ENCODE measurements around the gene ZNF8. TPM values are rescaled to one million over a fixed set of nuclear protein-coding genes. Genes with fewer than 3 reads are reported as not detected.

ZNF8 gene
- total RNA-seq, 1 experiment from 2014 or later = 8.4 TPM

- Mint-ChIP-seq H3K4me1 (ENCODE audit: low read depth, unreplicated experiment) (no peaks in the 10 kb centered on the region), H3K27me3 (ENCODE audit: insufficient read depth, unreplicated experiment) (no peaks in the 10 kb centered on the region), H3K9me3 (ENCODE audit: unreplicated experiment) (peaks cover 38% of the 10 kb centered on the region), H3K36me3 (ENCODE audit: insufficient read depth, unreplicated experiment) (peaks cover 100% of the 10 kb centered on the region), H3K27ac (ENCODE audit: unreplicated experiment) (no peak overlapping the region), H3K4me3 (ENCODE audit: unreplicated experiment) (no peak overlapping the region)
- intact Hi-C loops (cut with micrococcal nuclease; ENCODE audit: unreplicated experiment) = no loop called here
- no peak overlapping the region for H3K4me3 ChIP-seq (ENCODE audit: low read depth, low read length)
- H3K36me3 ChIP-seq (ENCODE audit: control insufficient read depth, insufficient read depth, low read length) = peaks cover 33% of the 10 kb centered on the region
- DNase-seq = no peak
- H3K9me3 ChIP-seq = peaks cover 19% of the 10 kb centered on the region
- no peaks in the 10 kb centered on the region for H3K27me3 ChIP-seq (replicated peaks; ENCODE audit: control insufficient read depth, insufficient read depth, low read length)
- ChIA-PET POLR2A (no interaction called here), CTCF (no interaction called here)
- no TSS peak for BruUV-seq (replicated peaks)
- no peaks in the 10 kb centered on the region for H3K4me1 ChIP-seq
- no peak for TF ChIP-seq CTCF (IDR thresholded peaks at IDR 0.05; ENCODE audit: insufficient read depth in 1 of 2, low read depth in 1 of 2, low read length in 1 of 2, severe bottlenecking in 1 of 2, unreplicated experiment in 1 of 2)
Measured at GRCh38 chr19:58291943-58292342, 13.2 kb downstream of the ZNF8 start.

GRCh38 chr19:58294743-58295374 is 16.1 kb downstream of the ZNF8 start:
- intact Hi-C loops (cut with micrococcal nuclease; ENCODE audit: unreplicated experiment) = no loop called here
- no peak for DNase-seq
- no peak overlapping the region for H3K27ac Mint-ChIP-seq (ENCODE audit: unreplicated experiment)
- H3K9me3 ChIP-seq = peaks cover 19% of the 10 kb centered on the region
- no peak overlapping the region for H3K4me3 Mint-ChIP-seq (ENCODE audit: unreplicated experiment)
- no peaks in the 10 kb centered on the region for H3K27me3 ChIP-seq (replicated peaks; ENCODE audit: control insufficient read depth, insufficient read depth, low read length)
- H3K4me1 Mint-ChIP-seq (ENCODE audit: low read depth, unreplicated experiment) = no peaks in the 10 kb centered on the region
- H3K9me3 Mint-ChIP-seq (ENCODE audit: unreplicated experiment) = peaks cover 38% of the 10 kb centered on the region
- no peak overlapping the region for H3K4me3 ChIP-seq (ENCODE audit: low read depth, low read length)
- no TSS peak for BruUV-seq (replicated peaks)
- H3K36me3 Mint-ChIP-seq (ENCODE audit: insufficient read depth, unreplicated experiment) = peaks cover 92% of the 10 kb centered on the region
- H3K36me3 ChIP-seq (ENCODE audit: control insufficient read depth, insufficient read depth, low read length) = peaks cover 24% of the 10 kb centered on the region
- ChIA-PET POLR2A (no interaction called here), CTCF (no interaction called here)
- TF ChIP-seq CTCF (IDR thresholded peaks at IDR 0.05; ENCODE audit: insufficient read depth in 1 of 2, low read depth in 1 of 2, low read length in 1 of 2, severe bottlenecking in 1 of 2, unreplicated experiment in 1 of 2) = no peak
- no peaks in the 10 kb centered on the region for H3K27me3 Mint-ChIP-seq (ENCODE audit: insufficient read depth, unreplicated experiment)
- H3K4me1 ChIP-seq = no peaks in the 10 kb centered on the region

GRCh38 chr19:58296104-58296503 is 17.3 kb downstream of the ZNF8 start:
- Mint-ChIP-seq H3K4me1 (ENCODE audit: low read depth, unreplicated experiment) (no peaks in the 10 kb centered on the region), H3K27ac (ENCODE audit: unreplicated experiment) (no peak overlapping the region), H3K9me3 (ENCODE audit: unreplicated experiment) (peaks cover 34% of the 10 kb centered on the region), H3K27me3 (ENCODE audit: insufficient read depth, unreplicated experiment) (no peaks in the 10 kb centered on the region), H3K36me3 (ENCODE audit: insufficient read depth, unreplicated experiment) (peaks cover 91% of the 10 kb centered on the region), H3K4me3 (ENCODE audit: unreplicated experiment) (no peak overlapping the region)
- Histone ChIP-seq H3K4me1 (no peaks in the 10 kb centered on the region), H3K4me3 (ENCODE audit: low read depth, low read length) (no peak overlapping the region), H3K36me3 (ENCODE audit: control insufficient read depth, insufficient read depth, low read length) (peaks cover 21% of the 10 kb centered on the region), H3K27me3 (replicated peaks; ENCODE audit: control insufficient read depth, insufficient read depth, low read length) (no peaks in the 10 kb centered on the region), H3K9me3 (peaks cover 19% of the 10 kb centered on the region)
- no peak for TF ChIP-seq CTCF (IDR thresholded peaks at IDR 0.05; ENCODE audit: insufficient read depth in 1 of 2, low read depth in 1 of 2, low read length in 1 of 2, severe bottlenecking in 1 of 2, unreplicated experiment in 1 of 2)
- DNase-seq = no peak
- intact Hi-C loops (cut with micrococcal nuclease; ENCODE audit: unreplicated experiment) = no loop called here
- BruUV-seq (replicated peaks) = no TSS peak
- ChIA-PET CTCF (no interaction called here), POLR2A (no interaction called here)
